NCI-H69 (cell line): Measurements from ENCODE around the gene TARS3.
"Not testable (repeated sequence)": the region's sequence is repeated elsewhere in the genome, so short reads cannot be mapped to it uniquely, and the experiment has no call there.

Experiments
- DNase-seq: peaks from one replicate; lab custom pipeline; 2025; lab: John Stamatoyannopoulos, UW

TARS3 gene

GRCh38 chr15:101654171-101654570 lies 70.1 kb downstream of the TARS3 start:
- no peak for DNase-seq

GRCh38 chr15:101652786-101653430 lies 71.4 kb downstream of the TARS3 start:
- peak; percentile 72 for DNase-seq

- peak; percentile 96 for DNase-seq
Measured at GRCh38 chr15:101652098-101652785, 72.0 kb downstream of the TARS3 start, which contains the start of gene TM2D3. Gene TM2D3 (minus strand): TSS chr15:101652381. CDS start chr15:101652361, 20 bp downstream.

GRCh38 chr15:101651554-101652097 lies 72.6 kb downstream of the TARS3 start:
- DNase-seq = peak; percentile 79

GRCh38 chr15:101650145-101650544 lies 74.1 kb downstream of the TARS3 start:
- DNase-seq = peak; percentile 12

GRCh38 chr15:101648356-101648755 lies 75.9 kb downstream of the TARS3 start:
- DNase-seq = no peak

- DNase-seq = no peak
Measured at GRCh38 chr15:101647251-101647650, 77.0 kb downstream of the TARS3 start.

- DNase-seq = no peak
Measured at GRCh38 chr15:101646672-101647071, 77.6 kb downstream of the TARS3 start.

- DNase-seq = peak; percentile 26
Measured at GRCh38 chr15:101642361-101642760, 81.9 kb downstream of the TARS3 start.

- DNase-seq = peak; percentile 84
Measured at GRCh38 chr15:101641894-101642293, 82.4 kb downstream of the TARS3 start.

GRCh38 chr15:101641129-101641764 lies 83.0 kb downstream of the TARS3 start:
- peak; percentile 72 for DNase-seq

GRCh38 chr15:101639667-101640066 lies 84.6 kb downstream of the TARS3 start:
- DNase-seq = peak; percentile 63

GRCh38 chr15:101637919-101638318 lies 86.4 kb downstream of the TARS3 start:
- DNase-seq = no peak

GRCh38 chr15:101637516-101637915 lies 86.8 kb downstream of the TARS3 start:
- no peak for DNase-seq

- DNase-seq = no peak
Measured at GRCh38 chr15:101637038-101637437, 87.2 kb downstream of the TARS3 start.

- DNase-seq = no peak
Measured at GRCh38 chr15:101635944-101636727, 88.1 kb downstream of the TARS3 start.

- no peak for DNase-seq
Measured at GRCh38 chr15:101633356-101633755, 90.9 kb downstream of the TARS3 start.

- not testable (repeated sequence) for DNase-seq
Measured at GRCh38 chr15:101626729-101627128, 97.5 kb downstream of the TARS3 start.

GRCh38 chr15:101625980-101626379 lies 98.3 kb downstream of the TARS3 start:
- DNase-seq = no peak

- no peak for DNase-seq
Measured at GRCh38 chr15:101625184-101625583, 99.1 kb downstream of the TARS3 start.

- DNase-seq = no peak
Measured at GRCh38 chr15:101623367-101624304, 100.6 kb downstream of the TARS3 start.
